Endothelial cell of umbilical vein (primary cell): ENCODE measurements around the gene AIRE. TPM values are rescaled to one million over a fixed set of nuclear protein-coding genes. Genes with fewer than 3 reads are reported as not detected.

Source experiments
- BruUV-seq: library from RNA; stranded (reverse); fragments of 400-500 nt; replicated peaks from 2 replicates; lab custom pipeline; 2021; lab: Mats Ljungman, UMichigan
- CTCF ChIA-PET: fragments of 300-600, 350-600 bp; sonication (Branson Sonifier 250); formaldehyde crosslinking; loops from one replicate; lab custom pipeline; 2021; ENCODE audit warnings: antibody characterized with exemption, inconsistent platforms; lab: Charles Lee
- POLR2A ChIA-PET: fragments of 300-600, 350-600 bp; sonication (Branson Sonifier 250); formaldehyde crosslinking; loops from one replicate; lab custom pipeline; 2021; ENCODE audit warnings: antibody characterized with exemption, inconsistent platforms; lab: Charles Lee
- DNase-seq: peaks from one replicate; pipeline ENCODE4 v3.0.0-alpha.2; 2011; ENCODE audit warnings: low read depth, low spot score
- FAIRE-seq: peaks from 2 replicates; lab custom pipeline; 2011; peaks lifted over from hg19 to GRCh38; lab: Jason Lieb, UNC
- H2AFZ ChIP-seq: 2 replicates; pipeline ENCODE4 v1.6.0; 2012; ENCODE audit warnings: low read depth, low read length, control low read depth, inconsistent platforms
- H3K27ac ChIP-seq: 2 replicates; pipeline ENCODE4 v1.5.1; 2011; ENCODE audit warnings: low read depth, mild to moderate bottlenecking, control low read depth, low read length, moderate library complexity; ENCODE audit not compliant: insufficient read depth
- H3K27me3 ChIP-seq, 2 experiments: 2 replicates each; pipeline versions ENCODE4 v1.6.0 to v1.6.1; 2011; ENCODE audit warnings: low read length in 2 of 2, mixed read lengths in 1 of 2; ENCODE audit not compliant: control insufficient read depth in 2 of 2, insufficient read depth in 2 of 2
- H3K36me3 ChIP-seq, 2 experiments: 2 replicates in 1 of 2; 3 replicates in 1 of 2; pipeline ENCODE4 v1.5.1; 2011; ENCODE audit warnings: low read length in 2 of 2, mild to moderate bottlenecking in 1 of 2, moderate library complexity in 1 of 2; ENCODE audit not compliant: control insufficient read depth in 2 of 2, insufficient read depth in 2 of 2; ENCODE audit errors: extremely low read depth in 1 of 2
- H3K4me1 ChIP-seq: 3 replicates; pipeline ENCODE4 v1.5.1; 2011; ENCODE audit warnings: mild to moderate bottlenecking, low read length; ENCODE audit not compliant: control insufficient read depth, insufficient read depth; ENCODE audit errors: extremely low read depth
- H3K4me2 ChIP-seq: 2 replicates; pipeline ENCODE4 v1.6.1; 2011; ENCODE audit warnings: low read length, control low read depth, mixed read lengths; ENCODE audit not compliant: insufficient read depth
- H3K4me3 ChIP-seq, 3 experiments: fragments of 200-600 bp in 1 of 3; sonication (generic), shearing (Covaris generic) in 1 of 3; replicated peaks in 1 of 3; 2 replicates each; pipeline ENCODE4 v1.5.1; 2011 to 2016; ENCODE audit warnings: control low read depth in 3 of 3, low read length in 3 of 3, mild to moderate bottlenecking in 2 of 3, inconsistent platforms in 1 of 3, low read depth in 1 of 3, moderate library complexity in 1 of 3; ENCODE audit not compliant: insufficient read depth in 1 of 3
- H3K79me2 ChIP-seq: 2 replicates; pipeline ENCODE4 v1.6.0; 2012; ENCODE audit warnings: low read length, inconsistent platforms; ENCODE audit not compliant: control insufficient read depth, insufficient read depth
- H3K9ac ChIP-seq: replicated peaks from 2 replicates; pipeline ENCODE3; 2011; ENCODE audit warnings: low read length, control low read depth; ENCODE audit not compliant: insufficient read depth; ENCODE audit errors: extremely low read depth
- H3K9me1 ChIP-seq: replicated peaks from 3 replicates; pipeline ENCODE4 v1.6.0; 2011; ENCODE audit warnings: mild to moderate bottlenecking, low read length; ENCODE audit not compliant: control insufficient read depth, insufficient read depth; ENCODE audit errors: extremely low read depth
- H3K9me3 ChIP-seq: replicated peaks from 2 replicates; pipeline ENCODE4 v1.5.1; 2012; ENCODE audit warnings: low read length, inconsistent platforms; ENCODE audit not compliant: control insufficient read depth, insufficient read depth
- H4K20me1 ChIP-seq: replicated peaks from 2 replicates; pipeline ENCODE3; 2011; ENCODE audit warnings: mild to moderate bottlenecking, low read length; ENCODE audit not compliant: control insufficient read depth, insufficient read depth; ENCODE audit errors: extremely low read depth
- EZH2 ChIP-seq: IDR thresholded peaks from 2 replicates; pipeline ENCODE4 v1.6.1; 2012; ENCODE audit warnings: borderline replicate concordance, low read depth, mild to moderate bottlenecking, moderate library complexity, low read length, inconsistent platforms; ENCODE audit not compliant: severe bottlenecking
- FOS ChIP-seq: IDR thresholded peaks from 2 replicates; pipeline ENCODE4 v1.6.1; 2011; ENCODE audit warnings: mild to moderate bottlenecking, low read length, moderate library complexity, borderline replicate concordance; ENCODE audit not compliant: insufficient read depth
- GATA2 ChIP-seq: IDR thresholded peaks from 2 replicates; pipeline ENCODE4 v1.7.0; 2011; ENCODE audit warnings: low read depth, mild to moderate bottlenecking, moderate library complexity, mixed read lengths, low read length; ENCODE audit not compliant: insufficient read length, insufficient read depth
- JUN ChIP-seq: IDR thresholded peaks from 2 replicates; pipeline ENCODE4 v1.6.1; 2011; ENCODE audit warnings: borderline replicate concordance, low read depth; ENCODE audit not compliant: insufficient read length, insufficient read depth
- MAX ChIP-seq: IDR thresholded peaks from 2 replicates; pipeline ENCODE4 v1.6.1; 2011; ENCODE audit not compliant: insufficient read depth, insufficient read length
- MYC ChIP-seq: IDR thresholded peaks from one replicate; pipeline ENCODE4 v1.6.1; 2011; ENCODE audit warnings: mild to moderate bottlenecking, low read depth, low read length
- POLR2A ChIP-seq: IDR thresholded peaks from 2 replicates; pipeline ENCODE4 v1.6.1; 2012; ENCODE audit warnings: low read depth, mild to moderate bottlenecking, control low read depth, low read length
- POLR2AphosphoS5 ChIP-seq: IDR thresholded peaks from 2 replicates; pipeline ENCODE4 v1.6.1; 2012; ENCODE audit warnings: low read depth, mild to moderate bottlenecking, control low read depth, low read length, moderate library complexity; ENCODE audit not compliant: insufficient read depth
- dilution Hi-C: fragments of 300-500 bp; cut with MboI; formaldehyde crosslinking; loops from one replicate; pipeline ENCODE4 v1.15.0; 2019; ENCODE audit warnings: low sequenced_read_pairs; ENCODE audit not compliant: extremely low pct_ligation_motif_present
- intact Hi-C: fragments of 100-400 bp; cut with micrococcal nuclease; formaldehyde crosslinking; loops from one replicate; pipeline ENCODE4 v1.10.0; 2022
- polyA plus RNA-seq, 4 experiments: library from polyadenylated mRNA; depleted of rRNA in 3 of 4; stranded (reverse) in 3 of 4; unstranded in 1 of 4; fragments of >200 nt; gene quantifications; 2 replicates each; pipeline versions ENCODE4 v1.2.1 to v1.2.3, GENCODE V29; 2011 to 2012; ENCODE audit warnings: missing spikeins in 1 of 4
- total RNA-seq: library from RNA; stranded (reverse); gene quantifications from 2 replicates; pipeline ENCODE4 v1.2.3, GENCODE V29; 2021
- TF ChIP-seq, protein P1 (sequence below), 2 donors: IDR thresholded peaks; 1 replicate in 1 of 2; 2 replicates in 1 of 2; pipeline ENCODE4 v1.5.1; 2011; ENCODE audit warnings: low read length in 2 of 2, mild to moderate bottlenecking in 2 of 2, moderate library complexity in 2 of 2, control low read depth in 1 of 2, inconsistent platforms in 1 of 2, low read depth in 1 of 2; ENCODE audit not compliant: insufficient read depth in 1 of 2; ENCODE audit errors: extremely low read depth in 1 of 2

AIRE gene
- total and polyA plus RNA-seq, 2 donors (not counting 3 experiments of a cell fraction or from before 2014, with no cell fraction given) = 0.04 to 0.11 TPM

- Histone ChIP-seq H3K4me3 (no peak overlapping the region), H3K9me1 (no peaks in the 10 kb centered on the region), H4K20me1 (no peaks in the 10 kb centered on the region), H3K27ac (no peak overlapping the region), H3K9ac (no peak overlapping the region), H3K4me1 (peaks cover 5% of the 10 kb centered on the region), H3K27me3 (no peaks in the 10 kb centered on the region), H3K4me2 (no peak overlapping the region), H3K79me2 (peaks cover 2% of the 10 kb centered on the region), H2AFZ (no peak overlapping the region), H3K36me3 (no peaks in the 10 kb centered on the region), H3K9me3 (no peaks in the 10 kb centered on the region)
- ChIA-PET CTCF (interaction anchor here (1.1 to 1.9 kb wide), 2 partner anchors 9 to 320 kb away, joined by 5 to 6 read pairs; no protein-coding TSS in a partner anchor), POLR2A (no interaction called here)
- intact Hi-C loops = no loop called here
- DNase-seq = no peak
- dilution Hi-C loops = no loop called here
- BruUV-seq = no TSS peak
- no peak for TF ChIP-seq MAX
- TF ChIP-seq POLR2AphosphoS5 = no peak
- TF ChIP-seq JUN = no peak
- TF ChIP-seq EZH2 = no peak
- no peak for TF ChIP-seq FOS
- TF ChIP-seq, protein P1, sequence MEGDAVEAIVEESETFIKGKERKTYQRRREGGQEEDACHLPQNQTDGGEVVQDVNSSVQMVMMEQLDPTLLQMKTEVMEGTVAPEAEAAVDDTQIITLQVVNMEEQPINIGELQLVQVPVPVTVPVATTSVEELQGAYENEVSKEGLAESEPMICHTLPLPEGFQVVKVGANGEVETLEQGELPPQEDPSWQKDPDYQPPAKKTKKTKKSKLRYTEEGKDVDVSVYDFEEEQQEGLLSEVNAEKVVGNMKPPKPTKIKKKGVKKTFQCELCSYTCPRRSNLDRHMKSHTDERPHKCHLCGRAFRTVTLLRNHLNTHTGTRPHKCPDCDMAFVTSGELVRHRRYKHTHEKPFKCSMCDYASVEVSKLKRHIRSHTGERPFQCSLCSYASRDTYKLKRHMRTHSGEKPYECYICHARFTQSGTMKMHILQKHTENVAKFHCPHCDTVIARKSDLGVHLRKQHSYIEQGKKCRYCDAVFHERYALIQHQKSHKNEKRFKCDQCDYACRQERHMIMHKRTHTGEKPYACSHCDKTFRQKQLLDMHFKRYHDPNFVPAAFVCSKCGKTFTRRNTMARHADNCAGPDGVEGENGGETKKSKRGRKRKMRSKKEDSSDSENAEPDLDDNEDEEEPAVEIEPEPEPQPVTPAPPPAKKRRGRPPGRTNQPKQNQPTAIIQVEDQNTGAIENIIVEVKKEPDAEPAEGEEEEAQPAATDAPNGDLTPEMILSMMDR (IDR thresholded peaks at IDR 0.05; ENCODE audit: extremely low read depth in 1 of 2, insufficient read depth in 1 of 2, low read depth in 1 of 2, low read length in 2 of 2) = no peak
- TF ChIP-seq GATA2 = no peak
- no peak for TF ChIP-seq MYC
- TF ChIP-seq POLR2A = no peak
- FAIRE-seq = no peak
Measured at GRCh38 chr21:44295646-44296045, 10.0 kb downstream of the AIRE start.
